DOHH2 (cell line): ENCODE results near the gene SH2D5.

ENCODE experiments used
- H3F3A ChIP-seq: fragments of 200-600 bp; sonication (generic), shearing (Covaris generic); 2 replicates; pipeline ENCODE4 v1.6.0; 2016; ENCODE audit warnings: antibody characterized with exemption, mild to moderate bottlenecking; ENCODE audit not compliant: control insufficient read depth, insufficient read depth
- H3K27ac ChIP-seq: fragments of 200-600 bp; sonication (generic); 2 replicates; pipeline ENCODE4 v1.5.1; 2014; ENCODE audit warnings: low read depth, mild to moderate bottlenecking, low read length, moderate library complexity
- H3K27me3 ChIP-seq: fragments of 200-600 bp; sonication (generic); 2 replicates; pipeline ENCODE4 v1.6.1; 2014; ENCODE audit warnings: mild to moderate bottlenecking, low read length, mixed read lengths; ENCODE audit not compliant: control insufficient read depth
- H3K36me3 ChIP-seq: fragments of 200-600 bp; sonication (generic); 2 replicates; pipeline ENCODE4 v1.6.1; 2014; ENCODE audit warnings: mild to moderate bottlenecking, low read length, moderate library complexity, mixed read lengths; ENCODE audit not compliant: control insufficient read depth
- H3K4me1 ChIP-seq: fragments of 200-600 bp; sonication (generic); 2 replicates; pipeline ENCODE4 v1.6.1; 2014; ENCODE audit warnings: mild to moderate bottlenecking, low read length, mixed read lengths; ENCODE audit not compliant: control insufficient read depth
- H3K4me2 ChIP-seq: fragments of 200-600 bp; sonication (generic); 2 replicates; pipeline ENCODE4 v1.6.0; 2014; ENCODE audit warnings: mild to moderate bottlenecking, low read length, moderate library complexity
- H3K4me3 ChIP-seq: fragments of 200-600 bp; sonication (generic); 2 replicates; pipeline ENCODE4 v1.5.1; 2014; ENCODE audit warnings: mild to moderate bottlenecking, low read length, mixed read lengths
- H3K79me2 ChIP-seq: fragments of 200-600 bp; sonication (generic); 2 replicates; pipeline ENCODE4 v1.6.1; 2014; ENCODE audit warnings: mild to moderate bottlenecking, low read length, mixed read lengths; ENCODE audit not compliant: control insufficient read depth
- H3K9me2 ChIP-seq: fragments of 200-600 bp; sonication (generic); replicated peaks from 2 replicates; pipeline ENCODE4 v1.6.1; 2014; ENCODE audit warnings: mild to moderate bottlenecking, low read length, mixed read lengths; ENCODE audit not compliant: control insufficient read depth
- H3K9me3 ChIP-seq: fragments of 200-600 bp; sonication (generic); 2 replicates; pipeline ENCODE4 v1.6.1; 2014; ENCODE audit warnings: antibody characterized with exemption, low read length, mixed read lengths; ENCODE audit not compliant: control insufficient read depth, insufficient read depth
- H4K20me1 ChIP-seq: fragments of 200-600 bp; sonication (generic); 2 replicates; pipeline ENCODE4 v1.6.0; 2014; ENCODE audit warnings: low read depth, mild to moderate bottlenecking, antibody characterized with exemption, low read length, moderate library complexity; ENCODE audit not compliant: control insufficient read depth, insufficient read depth
- CTCF ChIP-seq: fragments of 200-600 bp; sonication (generic); IDR thresholded peaks from one replicate; pipeline ENCODE4 v1.5.1; 2014; ENCODE audit warnings: antibody characterized with exemption, mild to moderate bottlenecking, low read depth, low read length; ENCODE audit not compliant: poor library complexity, severe bottlenecking
- EZH2phosphoT487 ChIP-seq: fragments of 200-600 bp; sonication (generic); IDR thresholded peaks from 2 replicates; pipeline ENCODE4 v1.6.1; 2017; ENCODE audit warnings: borderline replicate concordance, mild to moderate bottlenecking, antibody characterized with exemption, low read length, moderate library complexity, mixed read lengths

The SH2D5 gene

GRCh38 chr1:20740781-20741180 lies 8.3 kb upstream of the SH2D5 start:
- H3K4me1 ChIP-seq, result no peaks in the 10 kb centered on the region
- TF ChIP-seq CTCF (no peak), EZH2phosphoT487 (no peak)
- H3K9me3 ChIP-seq, result no peaks in the 10 kb centered on the region
- no peak overlapping the region for H3K27ac ChIP-seq
- H3F3A ChIP-seq, result peaks cover 17% of the 10 kb centered on the region
- H3K4me2 ChIP-seq, result no peak overlapping the region
- H3K36me3 ChIP-seq, result peaks cover 51% of the 10 kb centered on the region
- H3K79me2 ChIP-seq, result no peaks in the 10 kb centered on the region
- H3K27me3 ChIP-seq, result no peaks in the 10 kb centered on the region
- no peak overlapping the region for H3K4me3 ChIP-seq
- no peaks in the 10 kb centered on the region for H4K20me1 ChIP-seq
- no peaks in the 10 kb centered on the region for H3K9me2 ChIP-seq

GRCh38 chr1:20739225-20739624 lies 6.7 kb upstream of the SH2D5 start:
- no peak overlapping the region for H3K27ac ChIP-seq
- H3K27me3 ChIP-seq, result no peaks in the 10 kb centered on the region

GRCh38 chr1:20735581-20736111 lies 3.1 kb upstream of the SH2D5 start:
- H3K27ac ChIP-seq, result no peak overlapping the region

More at GRCh38 chr1:20739225-20739624, 6.7 kb upstream of the SH2D5 start:
- Histone ChIP-seq H3K4me3 (no peak overlapping the region), H3K36me3 (peaks cover 35% of the 10 kb centered on the region), H3F3A (peaks cover 17% of the 10 kb centered on the region), H3K4me1 (no peaks in the 10 kb centered on the region), H3K9me3 (no peaks in the 10 kb centered on the region), H3K79me2 (no peaks in the 10 kb centered on the region), H3K4me2 (no peak overlapping the region), H4K20me1 (no peaks in the 10 kb centered on the region), H3K9me2 (no peaks in the 10 kb centered on the region)
- no peak for TF ChIP-seq CTCF

More at GRCh38 chr1:20735581-20736111, 3.1 kb upstream of the SH2D5 start:
- H3K27me3 ChIP-seq, result peaks cover 30% of the 10 kb centered on the region
- H4K20me1 ChIP-seq, result no peaks in the 10 kb centered on the region
- H3K79me2 ChIP-seq, result no peaks in the 10 kb centered on the region
- peaks cover 14% of the 10 kb centered on the region for H3F3A ChIP-seq
- TF ChIP-seq CTCF (no peak), EZH2phosphoT487 (no peak)
- H3K4me1 ChIP-seq, result peaks cover 25% of the 10 kb centered on the region
- no peak overlapping the region for H3K4me2 ChIP-seq
- no peaks in the 10 kb centered on the region for H3K9me3 ChIP-seq
- peaks cover 4% of the 10 kb centered on the region; the same call in 1 of the 2 replicates for H3K36me3 ChIP-seq
- no peak overlapping the region for H3K4me3 ChIP-seq
- H3K9me2 ChIP-seq, result no peaks in the 10 kb centered on the region
